ENCODE measurements around the gene A1BG. TPM values are rescaled to one million over a fixed set of nuclear protein-coding genes. Genes with fewer than 3 reads are reported as not detected.

Gene A1BG
- total RNA-seq, 2 experiments from 2014 or later: 26.9 to 47.2 TPM

GRCh38 chr19:58398545-58398944, 45.3 kb upstream of the A1BG start:
- ChIA-PET POLR2A (no interaction called here), CTCF (ENCODE audit: unreplicated experiment) (no interaction called here)
- Histone ChIP-seq H3K27ac (ENCODE audit: low read depth, low read length, poor library complexity, severe bottlenecking) (no peak overlapping the region), H3K4me3 (ENCODE audit: low read depth, low read length, poor library complexity, severe bottlenecking) (no peak overlapping the region), H3K9me3 (ENCODE audit: low read length) (no peaks in the 10 kb centered on the region), H3K79me2 (ENCODE audit: insufficient read depth, low read depth, low read length) (no peaks in the 10 kb centered on the region), H2AFZ (ENCODE audit: low read length) (no peak overlapping the region), H3K4me1 (ENCODE audit: insufficient read depth, low read length, poor library complexity, severe bottlenecking) (peaks cover 12% of the 10 kb centered on the region), H3K9me2 (ENCODE audit: insufficient read depth, low read length) (no peaks in the 10 kb centered on the region), H3K36me3 (ENCODE audit: insufficient read depth, low read length) (peaks cover 35% of the 10 kb centered on the region), H3K4me2 (ENCODE audit: low read length) (no peak overlapping the region), H4K20me1 (ENCODE audit: insufficient read depth, low read length) (peaks cover 3% of the 10 kb centered on the region; the same call in 1 of the 2 replicates)
- DNase-seq (ENCODE audit: low spot score): no peak
- TF ChIP-seq EZH2phosphoT487 (IDR thresholded peaks at IDR 0.05; ENCODE audit: borderline replicate concordance, low read depth, low read length) (no peak), CTCF (conservative IDR thresholded peaks at IDR 0.05; ENCODE audit: low read length) (no peak)
- BruUV-seq (replicated peaks): no TSS peak
- intact Hi-C loops (cut with micrococcal nuclease; ENCODE audit: unreplicated experiment): no loop called here

- no peaks in the 10 kb centered on the region for H3K9me2 ChIP-seq (ENCODE audit: insufficient read depth, low read length)
- no peaks in the 10 kb centered on the region for H3K9me3 ChIP-seq (ENCODE audit: low read length)
- peaks cover 3% of the 10 kb centered on the region; the same call in 1 of the 2 replicates for H4K20me1 ChIP-seq (ENCODE audit: insufficient read depth, low read length)
- CTCF ChIA-PET (ENCODE audit: unreplicated experiment): no interaction called here
- intact Hi-C loops (cut with micrococcal nuclease; ENCODE audit: unreplicated experiment): no loop called here
- no TSS peak for BruUV-seq (replicated peaks)
- POLR2A ChIA-PET: no interaction called here
- no peak overlapping the region for H3K4me3 ChIP-seq (ENCODE audit: low read depth, low read length, poor library complexity, severe bottlenecking)
- no peak for DNase-seq (ENCODE audit: low spot score)
- H3K79me2 ChIP-seq (ENCODE audit: insufficient read depth, low read depth, low read length): no peaks in the 10 kb centered on the region
- H3K36me3 ChIP-seq (ENCODE audit: insufficient read depth, low read length): peaks cover 40% of the 10 kb centered on the region
- TF ChIP-seq CTCF (conservative IDR thresholded peaks at IDR 0.05; ENCODE audit: low read length) (no peak), EZH2phosphoT487 (IDR thresholded peaks at IDR 0.05; ENCODE audit: borderline replicate concordance, low read depth, low read length) (no peak)
- no peak overlapping the region for H2AFZ ChIP-seq (ENCODE audit: low read length)
- H3K4me2 ChIP-seq (ENCODE audit: low read length): no peak overlapping the region
- H3K27ac ChIP-seq (ENCODE audit: low read depth, low read length, poor library complexity, severe bottlenecking): no peak overlapping the region
- H3K4me1 ChIP-seq (ENCODE audit: insufficient read depth, low read length, poor library complexity, severe bottlenecking): peaks cover 12% of the 10 kb centered on the region
Measured at GRCh38 chr19:58398087-58398486, 44.8 kb upstream of the A1BG start.

GRCh38 chr19:58397533-58398037, 44.3 kb upstream of the A1BG start:
- intact Hi-C loops (cut with micrococcal nuclease; ENCODE audit: unreplicated experiment): no loop called here
- no peak overlapping the region for H3K27ac ChIP-seq (ENCODE audit: low read depth, low read length, poor library complexity, severe bottlenecking)
- H3K79me2 ChIP-seq (ENCODE audit: insufficient read depth, low read depth, low read length): no peaks in the 10 kb centered on the region
- H3K9me3 ChIP-seq (ENCODE audit: low read length): no peaks in the 10 kb centered on the region
- H3K4me2 ChIP-seq (ENCODE audit: low read length): no peak overlapping the region
- no peaks in the 10 kb centered on the region for H3K9me2 ChIP-seq (ENCODE audit: insufficient read depth, low read length)
- DNase-seq (ENCODE audit: low spot score): no peak
- H4K20me1 ChIP-seq (ENCODE audit: insufficient read depth, low read length): peaks cover 3% of the 10 kb centered on the region; the same call in 1 of the 2 replicates
- H3K4me3 ChIP-seq (ENCODE audit: low read depth, low read length, poor library complexity, severe bottlenecking): no peak overlapping the region
- H3K4me1 ChIP-seq (ENCODE audit: insufficient read depth, low read length, poor library complexity, severe bottlenecking): peaks cover 12% of the 10 kb centered on the region
- CTCF ChIA-PET (ENCODE audit: unreplicated experiment): no interaction called here
- TF ChIP-seq EZH2phosphoT487 (IDR thresholded peaks at IDR 0.05; ENCODE audit: borderline replicate concordance, low read depth, low read length): no peak
- TF ChIP-seq CTCF (conservative IDR thresholded peaks at IDR 0.05; ENCODE audit: low read length): no peak
- no peak overlapping the region for H2AFZ ChIP-seq (ENCODE audit: low read length)
- BruUV-seq (replicated peaks): no TSS peak
- POLR2A ChIA-PET: no interaction called here
- H3K36me3 ChIP-seq (ENCODE audit: insufficient read depth, low read length): peaks cover 45% of the 10 kb centered on the region

Measured in OCI-LY7 (cell line).